Measurements from ENCODE around the gene DLGAP1.

Gene DLGAP1

DNA sequence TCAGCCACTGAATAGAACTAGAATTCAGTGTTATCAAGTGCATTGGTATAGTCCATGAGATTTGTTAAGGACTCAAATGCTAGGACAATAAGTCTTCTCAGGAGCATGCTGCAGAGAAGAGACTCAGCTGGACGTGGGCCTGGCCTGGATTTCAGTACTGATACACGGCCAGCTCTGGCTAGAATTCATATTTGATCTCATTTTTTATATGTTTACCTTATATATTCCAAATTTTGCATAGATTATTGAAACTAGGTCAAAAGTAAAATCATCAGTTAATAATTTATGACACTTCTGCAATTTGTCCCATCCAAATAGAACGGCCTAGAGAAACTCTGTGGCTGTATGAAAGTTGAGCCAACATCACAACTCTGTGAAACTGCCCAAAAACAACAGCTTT lies 262.0 kb downstream of the DLGAP1 start:
- Histone ChIP-seq H3K9me3 (ENCODE audit: control insufficient read depth, low read length) (no peaks in the 10 kb centered on the region), H3K27me3 (ENCODE audit: control insufficient read depth, insufficient read depth, low read length) (no peaks in the 10 kb centered on the region), H3K4me1 (ENCODE audit: control insufficient read depth, insufficient read depth, low read length) (no peaks in the 10 kb centered on the region), H3K4me3 (ENCODE audit: low read length) (no peak overlapping the region), H3K36me3 (ENCODE audit: control insufficient read depth, insufficient read depth, low read length) (no peaks in the 10 kb centered on the region), H3K9ac (ENCODE audit: low read length) (no peak overlapping the region)

DNA sequence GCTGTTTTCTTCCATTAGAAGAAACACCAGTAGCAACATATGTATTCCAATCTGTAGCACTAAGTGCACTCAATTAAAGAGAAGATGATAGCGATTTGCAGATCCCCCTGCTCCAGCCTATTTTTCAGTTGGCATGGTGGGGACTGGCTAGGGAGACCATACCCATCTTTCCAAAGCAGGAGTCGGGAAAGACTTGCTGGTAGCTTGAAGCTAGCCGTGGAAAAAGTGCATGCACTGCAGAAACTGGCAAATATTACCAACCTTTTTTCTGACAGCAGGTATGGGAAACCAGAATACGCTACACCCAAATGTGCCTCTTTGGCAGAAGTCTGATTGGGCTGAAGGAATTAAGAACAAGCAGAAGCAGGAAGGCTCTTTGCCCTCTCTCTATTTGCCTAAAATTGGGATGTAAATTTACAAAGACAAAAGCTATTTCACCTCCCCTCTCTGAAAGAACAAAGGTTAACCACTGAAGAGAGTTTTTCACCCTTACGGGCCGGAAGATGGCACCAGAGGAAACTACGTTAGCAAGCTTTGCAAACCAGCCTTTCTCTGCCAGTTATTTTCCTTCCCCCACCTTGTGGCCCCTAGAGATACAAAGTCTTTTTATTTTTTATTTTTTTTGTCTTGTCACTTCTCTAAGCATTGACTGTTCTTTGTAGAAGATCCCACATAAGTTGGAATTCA lies 273.1 kb downstream of the DLGAP1 start:
- Histone ChIP-seq H3K36me3 (ENCODE audit: control insufficient read depth, insufficient read depth, low read length) (no peaks in the 10 kb centered on the region), H3K4me3 (ENCODE audit: low read length) (no peak overlapping the region), H3K9ac (ENCODE audit: low read length) (no peak overlapping the region), H3K4me1 (ENCODE audit: control insufficient read depth, insufficient read depth, low read length) (no peaks in the 10 kb centered on the region), H3K27me3 (ENCODE audit: control insufficient read depth, insufficient read depth, low read length) (no peaks in the 10 kb centered on the region), H3K9me3 (ENCODE audit: control insufficient read depth, low read length) (no peaks in the 10 kb centered on the region)

DNA sequence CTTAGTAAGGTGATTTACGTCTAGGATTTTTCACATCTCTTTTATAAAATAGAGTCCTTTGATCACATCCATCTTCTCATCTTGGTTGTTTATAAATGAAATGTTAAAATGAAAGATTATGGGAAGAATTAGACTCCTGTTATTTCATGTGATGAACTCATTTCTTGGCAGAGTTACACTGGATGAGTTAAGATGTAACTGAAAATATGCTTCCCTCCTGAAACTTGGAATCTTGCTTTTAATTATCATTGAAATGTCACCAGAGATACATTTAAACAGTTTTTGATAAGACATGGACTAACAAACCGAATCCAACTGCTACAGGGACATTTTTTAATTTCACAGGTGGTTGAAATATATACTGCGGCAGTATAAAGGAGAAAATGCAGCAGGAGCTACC lies 274.0 kb downstream of the DLGAP1 start:
- Histone ChIP-seq H3K27me3 (ENCODE audit: control insufficient read depth, insufficient read depth, low read length) (no peaks in the 10 kb centered on the region), H3K36me3 (ENCODE audit: control insufficient read depth, insufficient read depth, low read length) (no peaks in the 10 kb centered on the region), H3K4me1 (ENCODE audit: control insufficient read depth, insufficient read depth, low read length) (no peaks in the 10 kb centered on the region), H3K4me3 (ENCODE audit: low read length) (no peak overlapping the region), H3K9ac (ENCODE audit: low read length) (no peak overlapping the region), H3K9me3 (ENCODE audit: control insufficient read depth, low read length) (no peaks in the 10 kb centered on the region)

DNA sequence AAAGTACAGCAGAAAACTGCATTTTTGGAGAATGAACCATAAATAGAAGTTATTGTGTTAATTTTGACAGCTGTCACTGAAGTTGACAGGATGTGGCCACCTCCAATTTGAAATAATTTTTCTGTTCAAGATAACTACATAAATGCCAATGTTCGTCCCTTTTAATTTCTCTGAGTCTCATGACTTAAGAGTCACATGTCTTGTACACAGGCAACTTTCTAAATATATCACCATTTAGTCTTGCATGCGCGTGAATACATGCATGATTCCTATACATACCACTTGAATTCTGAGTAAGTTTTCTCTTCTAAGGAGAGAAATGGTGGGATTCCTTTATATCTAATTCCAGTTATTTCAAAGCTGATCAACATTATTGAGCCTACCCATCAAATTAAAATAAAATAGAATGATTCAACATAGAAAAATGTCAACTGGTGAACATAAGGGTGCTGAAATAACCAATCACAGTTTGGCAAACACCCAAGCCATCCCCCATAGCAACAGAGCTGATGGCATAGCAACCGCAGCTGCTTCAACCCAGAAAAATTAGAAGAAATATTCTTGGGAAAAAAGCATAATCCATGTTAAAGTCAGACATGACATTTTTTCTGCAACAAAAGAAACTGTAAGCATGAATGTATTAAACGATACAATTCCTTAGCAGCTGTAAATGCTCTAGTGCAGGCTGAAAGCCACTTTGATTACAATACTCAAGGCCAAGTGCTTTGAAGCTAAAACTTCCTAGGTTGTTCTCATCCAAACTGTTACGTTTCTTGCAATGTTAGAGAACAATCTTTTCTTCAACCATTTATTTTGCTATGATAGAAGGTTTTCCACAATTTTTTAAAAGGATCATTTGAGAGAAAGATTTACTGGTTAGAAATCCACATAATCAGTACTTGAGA lies 282.7 kb downstream of the DLGAP1 start:
- H3K36me3 ChIP-seq (ENCODE audit: control insufficient read depth, insufficient read depth, low read length), result no peaks in the 10 kb centered on the region
- no peak overlapping the region for H3K9ac ChIP-seq (ENCODE audit: low read length)
- H3K27me3 ChIP-seq (ENCODE audit: control insufficient read depth, insufficient read depth, low read length), result no peaks in the 10 kb centered on the region
- no peak overlapping the region for H3K4me3 ChIP-seq (ENCODE audit: low read length)
- H3K9me3 ChIP-seq (ENCODE audit: control insufficient read depth, low read length), result no peaks in the 10 kb centered on the region
- H3K4me1 ChIP-seq (ENCODE audit: control insufficient read depth, insufficient read depth, low read length), result no peaks in the 10 kb centered on the region

DNA sequence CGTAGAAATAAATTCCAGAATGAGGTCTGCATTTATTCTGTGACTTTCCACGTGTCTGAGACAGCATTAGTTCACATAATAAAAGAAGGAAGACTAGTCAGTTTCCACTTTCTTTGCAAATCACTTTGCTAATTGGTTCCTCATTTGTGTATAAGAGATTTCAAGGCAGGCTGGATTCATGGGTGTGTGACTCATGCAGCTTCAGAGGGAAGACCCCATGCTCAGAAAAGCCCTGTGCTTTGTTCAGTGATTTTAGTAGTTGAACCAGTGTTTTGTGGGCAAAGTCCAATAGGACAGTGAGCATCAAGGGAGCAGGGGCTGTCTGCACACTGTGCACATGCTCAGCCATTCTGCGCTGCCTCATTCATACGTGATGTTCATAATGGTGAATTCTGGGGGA lies 297.8 kb downstream of the DLGAP1 start:
- no peak overlapping the region for H3K9ac ChIP-seq (ENCODE audit: low read length)
- no peak overlapping the region for H3K4me3 ChIP-seq (ENCODE audit: low read length)
- H3K9me3 ChIP-seq (ENCODE audit: control insufficient read depth, low read length), result no peaks in the 10 kb centered on the region
- no peaks in the 10 kb centered on the region for H3K4me1 ChIP-seq (ENCODE audit: control insufficient read depth, insufficient read depth, low read length)
- no peaks in the 10 kb centered on the region for H3K27me3 ChIP-seq (ENCODE audit: control insufficient read depth, insufficient read depth, low read length)
- H3K36me3 ChIP-seq (ENCODE audit: control insufficient read depth, insufficient read depth, low read length), result no peaks in the 10 kb centered on the region

DNA sequence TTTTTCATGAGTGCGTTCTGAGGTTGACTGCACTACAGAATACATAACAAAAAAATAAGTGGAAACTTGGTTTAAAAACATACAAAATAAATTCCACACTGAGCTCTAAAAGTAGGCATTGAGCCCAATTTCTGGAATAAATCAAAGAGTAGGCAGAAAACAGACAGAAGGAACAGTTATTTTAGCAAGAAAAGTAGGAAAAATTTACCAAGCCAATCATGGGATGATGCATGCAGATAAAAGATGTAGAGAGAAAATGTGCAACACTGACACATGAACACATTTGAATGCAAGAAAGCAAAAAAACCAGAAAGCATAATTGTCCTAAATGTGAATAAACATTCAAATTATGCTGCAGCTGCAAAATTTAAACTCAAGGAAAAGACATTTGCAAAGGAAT lies 308.3 kb downstream of the DLGAP1 start:
- Histone ChIP-seq H3K27me3 (ENCODE audit: control insufficient read depth, insufficient read depth, low read length) (no peaks in the 10 kb centered on the region), H3K4me3 (ENCODE audit: low read length) (no peak overlapping the region), H3K9ac (ENCODE audit: low read length) (no peak overlapping the region)

DNA sequence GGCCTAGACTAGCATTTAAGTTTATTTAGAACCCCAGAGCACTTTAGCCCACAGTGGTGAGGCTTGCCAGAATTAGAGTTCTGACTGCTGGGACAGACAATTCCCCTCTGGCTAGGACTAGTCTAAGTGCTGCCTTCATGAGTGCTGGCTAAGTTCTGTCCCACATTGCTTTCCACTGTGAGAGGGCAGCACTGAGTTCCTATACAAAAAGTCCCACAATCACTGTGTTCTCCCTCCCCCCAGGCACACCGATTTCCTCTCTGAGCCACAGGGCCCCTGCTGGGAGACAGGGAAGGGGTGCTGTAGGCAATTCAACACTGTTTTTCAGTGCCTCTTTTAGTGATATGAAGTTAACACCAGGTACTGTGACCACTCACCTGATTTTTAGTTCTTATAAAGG lies 310.9 kb downstream of the DLGAP1 start:
- Histone ChIP-seq H3K9ac (ENCODE audit: low read length) (no peak overlapping the region), H3K4me1 (ENCODE audit: control insufficient read depth, insufficient read depth, low read length) (no peaks in the 10 kb centered on the region), H3K27me3 (ENCODE audit: control insufficient read depth, insufficient read depth, low read length) (no peaks in the 10 kb centered on the region), H3K9me3 (ENCODE audit: control insufficient read depth, low read length) (no peaks in the 10 kb centered on the region), H3K4me3 (ENCODE audit: low read length) (no peak overlapping the region), H3K36me3 (ENCODE audit: control insufficient read depth, insufficient read depth, low read length) (no peaks in the 10 kb centered on the region)

More for the DNA sequence above, 308.3 kb downstream of the DLGAP1 start:
- no peaks in the 10 kb centered on the region for H3K4me1 ChIP-seq (ENCODE audit: control insufficient read depth, insufficient read depth, low read length)
- no peaks in the 10 kb centered on the region for H3K36me3 ChIP-seq (ENCODE audit: control insufficient read depth, insufficient read depth, low read length)
- H3K9me3 ChIP-seq (ENCODE audit: control insufficient read depth, low read length), result no peaks in the 10 kb centered on the region

DNA sequence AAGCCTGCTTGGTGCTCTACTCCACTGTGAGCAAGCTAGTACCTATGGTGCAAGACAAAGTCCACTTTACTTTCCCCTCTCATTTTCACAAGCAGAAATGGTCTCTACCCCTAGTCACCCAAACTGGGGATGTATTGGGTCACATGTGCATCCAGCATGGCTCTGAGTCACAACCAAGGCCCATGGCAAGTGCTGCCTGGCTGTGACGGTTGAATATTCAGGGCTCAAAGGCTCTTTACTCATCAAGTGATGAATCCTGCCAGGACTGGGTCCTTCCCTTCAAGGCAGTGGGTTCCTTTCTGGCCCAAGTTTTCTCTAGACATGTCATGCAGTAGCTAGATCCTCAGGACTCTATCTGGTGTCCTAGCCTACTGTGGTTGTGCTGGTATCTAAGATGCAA lies 311.5 kb downstream of the DLGAP1 start:
- H3K4me3 ChIP-seq (ENCODE audit: low read length), result no peak overlapping the region
- no peaks in the 10 kb centered on the region for H3K9me3 ChIP-seq (ENCODE audit: control insufficient read depth, low read length)
- H3K9ac ChIP-seq (ENCODE audit: low read length), result no peak overlapping the region
- H3K4me1 ChIP-seq (ENCODE audit: control insufficient read depth, insufficient read depth, low read length), result no peaks in the 10 kb centered on the region
- no peaks in the 10 kb centered on the region for H3K36me3 ChIP-seq (ENCODE audit: control insufficient read depth, insufficient read depth, low read length)
- no peaks in the 10 kb centered on the region for H3K27me3 ChIP-seq (ENCODE audit: control insufficient read depth, insufficient read depth, low read length)

DNA sequence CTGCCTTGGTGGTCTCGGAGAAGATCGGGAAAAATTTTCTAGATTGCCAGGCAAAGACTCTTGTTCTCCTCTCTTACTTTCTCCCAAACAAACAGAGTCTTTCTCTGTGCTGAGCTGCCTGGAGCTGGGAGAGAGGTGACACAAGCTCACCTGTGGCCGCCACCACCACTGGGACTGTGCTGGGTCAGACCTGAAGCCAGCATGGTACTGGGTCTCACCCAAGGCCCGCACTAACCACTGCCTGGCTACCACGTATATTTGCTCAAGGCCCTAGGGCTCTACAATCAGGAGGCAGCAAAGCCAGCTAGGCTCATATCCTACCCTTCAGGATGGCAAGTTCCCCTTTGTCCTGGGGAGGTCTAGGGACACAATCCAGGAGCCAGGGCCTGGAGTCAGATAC lies 312.2 kb downstream of the DLGAP1 start:
- no peaks in the 10 kb centered on the region for H3K9me3 ChIP-seq (ENCODE audit: control insufficient read depth, low read length)
- no peak overlapping the region for H3K4me3 ChIP-seq (ENCODE audit: low read length)

DNA sequence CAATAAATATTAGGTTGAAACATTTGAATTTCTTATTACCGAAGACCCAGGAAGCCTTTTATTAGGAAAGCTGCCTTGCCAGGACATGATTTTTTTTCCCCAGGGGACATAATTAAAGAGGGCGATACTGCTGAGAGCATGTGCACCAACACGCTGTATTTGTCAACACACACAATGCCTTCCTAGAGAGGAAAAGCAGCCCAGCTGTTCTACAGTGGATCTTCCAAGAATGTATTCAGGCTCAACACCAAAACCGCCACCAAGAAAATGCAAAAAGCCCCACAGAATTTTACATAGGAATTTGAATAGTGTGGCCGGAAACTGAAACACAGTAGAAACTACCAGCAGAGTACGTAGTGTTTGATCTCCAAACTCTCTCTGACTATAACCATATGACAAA lies 320.4 kb downstream of the DLGAP1 start:
- Histone ChIP-seq H3K27me3 (ENCODE audit: control insufficient read depth, insufficient read depth, low read length) (no peaks in the 10 kb centered on the region), H3K4me3 (ENCODE audit: low read length) (no peak overlapping the region), H3K36me3 (ENCODE audit: control insufficient read depth, insufficient read depth, low read length) (no peaks in the 10 kb centered on the region), H3K9ac (ENCODE audit: low read length) (no peak overlapping the region), H3K4me1 (ENCODE audit: control insufficient read depth, insufficient read depth, low read length) (no peaks in the 10 kb centered on the region), H3K9me3 (ENCODE audit: control insufficient read depth, low read length) (no peaks in the 10 kb centered on the region)

More for the DNA sequence above, 312.2 kb downstream of the DLGAP1 start:
- Histone ChIP-seq H3K4me1 (ENCODE audit: control insufficient read depth, insufficient read depth, low read length) (no peaks in the 10 kb centered on the region), H3K27me3 (ENCODE audit: control insufficient read depth, insufficient read depth, low read length) (no peaks in the 10 kb centered on the region), H3K9ac (ENCODE audit: low read length) (no peak overlapping the region), H3K36me3 (ENCODE audit: control insufficient read depth, insufficient read depth, low read length) (no peaks in the 10 kb centered on the region)

DNA sequence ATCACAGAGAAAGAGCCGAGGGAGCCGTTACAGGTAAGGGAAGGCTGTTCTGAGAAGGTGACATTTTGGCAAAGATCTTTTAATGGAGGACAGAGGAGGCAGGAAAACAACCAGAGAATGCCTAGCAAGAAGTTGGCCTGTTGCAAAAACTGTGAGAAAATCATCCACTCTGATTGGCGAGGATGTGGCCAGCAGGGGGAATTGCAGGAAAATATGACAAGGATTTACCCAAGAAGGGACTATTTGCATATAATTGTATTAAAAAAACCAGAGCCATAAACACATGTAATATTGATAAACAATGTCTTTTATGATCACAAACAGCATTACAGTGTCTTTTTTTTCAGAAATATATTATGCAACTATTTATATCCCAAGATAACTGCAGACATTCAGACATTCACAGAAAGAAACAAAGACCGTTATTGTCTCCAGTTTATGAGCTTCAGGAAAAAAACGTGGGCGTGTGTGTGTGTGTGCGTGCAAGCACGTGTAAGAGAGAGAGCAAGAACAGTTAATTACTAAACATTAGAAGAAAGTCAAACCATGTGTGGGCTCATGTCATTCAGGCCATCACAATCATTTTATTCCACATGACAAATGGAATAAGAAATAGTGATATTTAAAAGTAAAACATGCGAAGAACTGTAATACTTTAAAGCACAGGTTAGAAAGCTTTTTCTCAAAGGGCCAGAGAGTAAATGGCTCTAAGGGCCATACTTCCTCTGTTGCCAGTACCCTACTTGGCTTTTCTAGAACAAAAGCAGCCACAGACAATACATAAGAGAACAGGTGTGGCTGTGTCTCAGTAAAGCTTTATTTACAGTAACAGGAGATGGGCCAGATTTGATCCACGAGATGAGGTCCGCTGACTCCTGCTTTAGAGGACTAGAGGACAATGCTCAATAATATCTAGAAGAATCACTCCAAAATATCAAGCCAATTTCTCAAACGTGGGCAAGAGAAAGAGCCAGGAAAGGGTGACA lies 324.1 kb downstream of the DLGAP1 start:
- Histone ChIP-seq H3K9me3 (ENCODE audit: control insufficient read depth, low read length) (no peaks in the 10 kb centered on the region), H3K36me3 (ENCODE audit: control insufficient read depth, insufficient read depth, low read length) (no peaks in the 10 kb centered on the region)

More for the DNA sequence above, 324.1 kb downstream of the DLGAP1 start:
- no peak overlapping the region for H3K9ac ChIP-seq (ENCODE audit: low read length)
- H3K4me3 ChIP-seq (ENCODE audit: low read length), result no peak overlapping the region
- H3K4me1 ChIP-seq (ENCODE audit: control insufficient read depth, insufficient read depth, low read length), result no peaks in the 10 kb centered on the region
- H3K27me3 ChIP-seq (ENCODE audit: control insufficient read depth, insufficient read depth, low read length), result no peaks in the 10 kb centered on the region
